Measurements from ENCODE around the gene CLDN20. TPM values are rescaled to one million over a fixed set of nuclear protein-coding genes. Genes with fewer than 3 reads are reported as not detected.

CLDN20 gene
- total and polyA plus RNA-seq, 11 donors = 0.30 TPM; not detected in 10

DNA sequence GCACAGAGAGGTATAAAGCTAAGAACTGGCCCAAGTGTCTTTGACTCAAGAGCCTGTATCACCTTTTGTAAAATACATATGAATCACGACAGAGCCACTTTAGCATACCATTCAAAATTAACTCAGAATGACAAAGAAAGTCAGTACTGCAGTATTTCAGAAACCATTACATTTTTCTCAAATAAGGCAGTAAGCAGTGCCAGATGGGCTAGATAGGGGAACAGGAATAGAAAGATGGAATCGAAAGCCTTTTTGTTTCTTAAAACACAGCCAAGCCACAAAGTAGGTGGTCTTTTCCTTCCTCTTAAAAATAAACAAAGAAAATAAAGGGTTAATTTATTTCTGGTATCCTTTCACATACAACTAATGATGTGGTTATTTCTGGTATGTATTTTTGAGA lies 10.3 kb downstream of the CLDN20 start:
- WGBS, 4 donors = 35 to 62% (median 48%) methylated on average over 2 of the region's 2 CpGs
- intact Hi-C loops (cut with DNase I) = no loop called here
- no peak for DNase-seq

GRCh38 chr6:155274533-155274932 lies 10.7 kb downstream of the CLDN20 start:
- Histone ChIP-seq H3K27me3 (no peaks in the 10 kb centered on the region), H3K4me3 (no peak overlapping the region), H3K9me3 (no peaks in the 10 kb centered on the region), H3K36me3 (peaks cover 0 to 7% (median 0%) of the 10 kb centered on the region in 9 donors), H3K4me1 (peaks cover 0 to 66% (median 26%) of the 10 kb centered on the region in 12 donors), H3K27ac (peak overlapping the region in 9 of 12 donors; percentile 1 to 69 (median 17))
- intact Hi-C loops (cut with DNase I) = no loop called here
- ATAC-seq = no peak
- no peak for TF ChIP-seq POLR2A (IDR thresholded peaks at IDR 0.05)
- TF ChIP-seq, protein P1, sequence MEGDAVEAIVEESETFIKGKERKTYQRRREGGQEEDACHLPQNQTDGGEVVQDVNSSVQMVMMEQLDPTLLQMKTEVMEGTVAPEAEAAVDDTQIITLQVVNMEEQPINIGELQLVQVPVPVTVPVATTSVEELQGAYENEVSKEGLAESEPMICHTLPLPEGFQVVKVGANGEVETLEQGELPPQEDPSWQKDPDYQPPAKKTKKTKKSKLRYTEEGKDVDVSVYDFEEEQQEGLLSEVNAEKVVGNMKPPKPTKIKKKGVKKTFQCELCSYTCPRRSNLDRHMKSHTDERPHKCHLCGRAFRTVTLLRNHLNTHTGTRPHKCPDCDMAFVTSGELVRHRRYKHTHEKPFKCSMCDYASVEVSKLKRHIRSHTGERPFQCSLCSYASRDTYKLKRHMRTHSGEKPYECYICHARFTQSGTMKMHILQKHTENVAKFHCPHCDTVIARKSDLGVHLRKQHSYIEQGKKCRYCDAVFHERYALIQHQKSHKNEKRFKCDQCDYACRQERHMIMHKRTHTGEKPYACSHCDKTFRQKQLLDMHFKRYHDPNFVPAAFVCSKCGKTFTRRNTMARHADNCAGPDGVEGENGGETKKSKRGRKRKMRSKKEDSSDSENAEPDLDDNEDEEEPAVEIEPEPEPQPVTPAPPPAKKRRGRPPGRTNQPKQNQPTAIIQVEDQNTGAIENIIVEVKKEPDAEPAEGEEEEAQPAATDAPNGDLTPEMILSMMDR (IDR thresholded peaks at IDR 0.05) = no peak
- no peak for DNase-seq
- 44 to 63% (median 58%) methylated on average over 1 of the region's 1 CpG for WGBS, 4 donors

More for the DNA sequence above, 10.3 kb downstream of the CLDN20 start:
- Histone ChIP-seq H3K36me3 (peaks cover 0 to 7% (median 0%) of the 10 kb centered on the region in 9 donors), H3K27ac (peak overlapping the region in 9 of 12 donors; percentile 1 to 69 (median 17)), H3K9me3 (no peaks in the 10 kb centered on the region), H3K4me3 (no peak overlapping the region), H3K4me1 (peaks cover 0 to 66% (median 26%) of the 10 kb centered on the region in 12 donors), H3K27me3 (no peaks in the 10 kb centered on the region)
- TF ChIP-seq, protein P1 (IDR thresholded peaks at IDR 0.05) = no peak
- no peak for TF ChIP-seq POLR2A (IDR thresholded peaks at IDR 0.05)
- ATAC-seq = no peak

DNA sequence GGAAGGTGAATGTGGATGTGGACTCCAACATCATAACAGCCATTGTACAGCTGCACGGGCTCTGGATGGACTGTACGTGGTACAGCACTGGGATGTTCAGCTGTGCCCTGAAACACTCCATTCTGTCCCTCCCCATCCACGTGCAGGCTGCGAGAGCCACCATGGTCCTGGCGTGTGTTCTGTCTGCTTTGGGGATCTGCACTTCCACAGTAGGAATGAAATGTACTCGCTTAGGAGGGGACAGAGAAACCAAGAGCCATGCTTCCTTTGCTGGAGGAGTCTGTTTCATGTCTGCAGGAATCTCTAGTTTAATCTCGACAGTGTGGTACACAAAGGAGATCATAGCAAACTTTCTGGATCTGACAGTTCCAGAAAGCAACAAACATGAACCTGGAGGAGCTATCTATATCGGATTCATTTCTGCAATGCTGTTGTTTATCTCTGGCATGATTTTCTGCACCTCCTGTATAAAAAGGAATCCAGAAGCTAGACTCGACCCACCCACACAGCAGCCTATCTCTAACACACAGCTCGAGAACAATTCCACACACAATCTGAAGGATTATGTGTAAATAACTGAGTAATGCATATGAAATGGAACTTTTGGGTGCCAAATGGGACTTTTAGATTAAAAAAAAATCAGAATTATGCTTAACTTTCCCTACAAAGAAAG lies 12.1 kb downstream of the CLDN20 start:
- TF ChIP-seq, protein P1 (IDR thresholded peaks at IDR 0.05) = no peak
- TF ChIP-seq POLR2A (IDR thresholded peaks at IDR 0.05) = no peak
- H3K4me1 ChIP-seq = peaks cover 0 to 70% (median 26%) of the 10 kb centered on the region in 12 donors
- no peaks in the 10 kb centered on the region for H3K27me3 ChIP-seq
- H3K27ac ChIP-seq = peak overlapping the region; percentile 18 to 76 (median 57)
- H3K4me3 ChIP-seq = no peak overlapping the region
- 27 to 49% (median 41%) methylated on average over 8 to 10 of the region's 10 CpGs for WGBS, 4 donors
- intact Hi-C loops (cut with DNase I) = no loop called here
- ATAC-seq = peak; percentile 69 to 77 (median 74)
- H3K36me3 ChIP-seq = peaks cover 0 to 14% (median 2%) of the 10 kb centered on the region in 9 donors
- DNase-seq = peak in 2 of 5 donors; percentile 33 to 36
- H3K9me3 ChIP-seq = no peaks in the 10 kb centered on the region

DNA sequence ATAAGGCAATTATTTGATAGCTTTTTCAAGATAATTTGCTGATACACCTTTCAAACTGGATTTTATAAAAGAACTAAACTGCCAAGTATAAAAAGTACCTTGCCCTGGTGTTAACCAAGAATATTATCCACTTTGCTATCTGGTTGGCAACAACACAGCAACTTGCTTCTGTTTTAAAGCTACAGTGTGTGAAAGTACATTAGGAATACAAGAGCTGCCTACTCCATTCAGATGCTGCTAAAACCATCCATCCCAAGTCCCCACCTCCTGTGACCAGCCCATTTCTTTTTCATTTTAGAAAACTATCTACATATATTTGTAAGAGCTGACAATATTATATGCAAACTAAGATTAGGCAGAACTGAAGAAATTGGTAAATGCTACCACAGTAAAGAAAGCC lies 12.8 kb downstream of the CLDN20 start:
- peak; percentile 31 to 56 (median 48) for ATAC-seq
- TF ChIP-seq POLR2A (IDR thresholded peaks at IDR 0.05) = no peak
- TF ChIP-seq, protein P1 (IDR thresholded peaks at IDR 0.05) = no peak
- Histone ChIP-seq H3K4me3 (no peak overlapping the region), H3K36me3 (peaks cover 0 to 11% (median 2%) of the 10 kb centered on the region in 9 donors), H3K27ac (peak overlapping the region; percentile 18 to 76 (median 57)), H3K27me3 (no peaks in the 10 kb centered on the region), H3K4me1 (peaks cover 0 to 70% (median 26%) of the 10 kb centered on the region in 12 donors), H3K9me3 (no peaks in the 10 kb centered on the region)
- DNase-seq = no peak
- intact Hi-C loops (cut with DNase I) = no loop called here

Measured in heart left ventricle (tissue), 16 donors.